Liver (tissue), 9 donors: ENCODE results near the gene ANKRD11. TPM values are rescaled to one million over a fixed set of nuclear protein-coding genes. Genes with fewer than 3 reads are reported as not detected.

Experiments
- DNase-seq: peaks from one replicate; pipeline ENCODE4 v3.0.0-alpha.2; 2017; ENCODE audit warnings: low spot score
- H3K27ac ChIP-seq, 2 donors: one replicate each; pipeline ENCODE4 v1.7.0; 2013; ENCODE audit warnings: inconsistent platforms in 2 of 2, low read length in 2 of 2, control low read depth in 1 of 2, low read depth in 1 of 2, mild to moderate bottlenecking in 1 of 2
- H3K27me3 ChIP-seq, 4 donors: one replicate each; pipeline versions ENCODE4 v1.6.1 to v1.7.0; 2013; ENCODE audit warnings: low read length in 3 of 4, inconsistent platforms in 1 of 4, mild to moderate bottlenecking in 1 of 4, moderate library complexity in 1 of 4; ENCODE audit not compliant: control insufficient read depth in 4 of 4, insufficient read depth in 4 of 4
- H3K36me3 ChIP-seq, 4 donors: one replicate each; pipeline versions ENCODE4 v1.6.1 to v1.7.0; 2013; ENCODE audit warnings: low read length in 3 of 4, mild to moderate bottlenecking in 3 of 4, low read depth in 1 of 4, moderate library complexity in 1 of 4; ENCODE audit not compliant: control insufficient read depth in 4 of 4, insufficient read depth in 3 of 4
- H3K4me1 ChIP-seq, 4 donors: one replicate each; pipeline versions ENCODE4 v1.6.1 to v1.7.0; 2013; ENCODE audit warnings: low read length in 3 of 4, mild to moderate bottlenecking in 3 of 4, moderate library complexity in 1 of 4; ENCODE audit not compliant: control insufficient read depth in 4 of 4, insufficient read depth in 4 of 4
- H3K4me3 ChIP-seq, 3 donors: one replicate each; pipeline versions ENCODE4 v1.6.1 to v1.7.0; 2013; ENCODE audit warnings: low read length in 3 of 3, control low read depth in 1 of 3, low read depth in 1 of 3, mild to moderate bottlenecking in 1 of 3
- H3K9ac ChIP-seq, 2 donors: one replicate each; pipeline ENCODE4 v1.7.0; 2013; ENCODE audit warnings: low read length in 2 of 2, mild to moderate bottlenecking in 2 of 2, moderate library complexity in 2 of 2, control low read depth in 1 of 2, low read depth in 1 of 2
- H3K9me3 ChIP-seq, 4 donors: one replicate each; pipeline versions ENCODE4 v1.6.1 to v1.7.0; 2013; ENCODE audit warnings: low read length in 3 of 4; ENCODE audit not compliant: control insufficient read depth in 4 of 4
- EGR1 ChIP-seq, 2 donors: IDR thresholded peaks; 2 replicates each; pipeline ENCODE4 v1.6.1; 2016 to 2018; ENCODE audit warnings: antibody characterized with exemption in 2 of 2, low read depth in 2 of 2
- FOXA1 ChIP-seq: IDR thresholded peaks from 2 replicates; pipeline ENCODE4 v1.6.1; 2016; ENCODE audit warnings: antibody characterized with exemption
- FOXA2 ChIP-seq: IDR thresholded peaks from 2 replicates; pipeline ENCODE4 v1.6.1; 2016; ENCODE audit warnings: antibody characterized with exemption
- GABPA ChIP-seq, 2 donors: IDR thresholded peaks in 1 of 2; conservative IDR thresholded peaks in 1 of 2; 2 replicates each; pipeline ENCODE4 v1.6.1; 2016; ENCODE audit warnings: antibody characterized with exemption in 2 of 2, mild to moderate bottlenecking in 1 of 2, moderate library complexity in 1 of 2
- HNF4A ChIP-seq, 2 donors: conservative IDR thresholded peaks; 2 replicates each; pipeline ENCODE4 v1.6.1; 2016; ENCODE audit warnings: antibody characterized with exemption in 2 of 2, mild to moderate bottlenecking in 2 of 2
- HNF4G ChIP-seq: IDR thresholded peaks from 2 replicates; pipeline ENCODE4 v1.6.1; 2016; ENCODE audit warnings: antibody characterized with exemption
- JUND ChIP-seq, 2 donors: IDR thresholded peaks; 2 replicates each; pipeline ENCODE4 v1.6.1; 2016; ENCODE audit warnings: antibody characterized with exemption in 2 of 2
- NR2F2 ChIP-seq: IDR thresholded peaks from 2 replicates; pipeline ENCODE4 v1.6.1; 2016; ENCODE audit warnings: antibody characterized with exemption
- RAD21 ChIP-seq, 2 donors: IDR thresholded peaks; 2 replicates each; pipeline ENCODE4 v1.6.1; 2016; ENCODE audit warnings: antibody characterized with exemption in 2 of 2, mild to moderate bottlenecking in 2 of 2
- REST ChIP-seq: IDR thresholded peaks from 2 replicates; pipeline ENCODE4 v1.6.1; 2016; ENCODE audit warnings: antibody characterized with exemption, mild to moderate bottlenecking
- TAF1 ChIP-seq: conservative IDR thresholded peaks from 2 replicates; pipeline ENCODE4 v1.6.1; 2016; ENCODE audit warnings: antibody characterized with exemption, mild to moderate bottlenecking
- YY1 ChIP-seq: IDR thresholded peaks from 2 replicates; pipeline ENCODE4 v1.6.1; 2016; ENCODE audit warnings: antibody characterized with exemption, mild to moderate bottlenecking
- WGBS: extraction: QIAGEN DNeasy Blood & Tissue Kit; methylation state at CpG from one replicate; pipeline ENCODE4 v1.1.7; 2013; 5-methylcytosine and 5-hydroxymethylcytosine counted together
- polyA plus RNA-seq, 2 donors: library from polyadenylated mRNA; stranded (reverse) in 1 of 2; unstranded in 1 of 2; fragments of 200-250 nt in 1 of 2; fragments of >200 nt in 1 of 2; fragmentation: Nextera tagmentation in 1 of 2; extraction: Ambion mirVana in 1 of 2; gene quantifications; one replicate each; pipeline versions ENCODE4 v1.2.1 to v1.2.3, GENCODE V29; 2013 to 2015
- total RNA-seq, 2 donors: library from RNA; depleted of rRNA; stranded (reverse); fragments of >200 nt; gene quantifications; one replicate each; pipeline ENCODE4 v1.2.3, GENCODE V29; 2014
- TF ChIP-seq, protein P1 (sequence below): IDR thresholded peaks from 2 replicates; pipeline ENCODE4 v1.6.1; 2016; ENCODE audit warnings: antibody characterized with exemption
- donor health status: healthy.
- donor health status: healthy.
- donor health status: healthy.
- donor health status: healthy.
- donor health status: healthy.

Gene ANKRD11
- total and polyA plus RNA-seq, 4 donors: 16.3 to 55.1 (median 28.0) TPM

DNA sequence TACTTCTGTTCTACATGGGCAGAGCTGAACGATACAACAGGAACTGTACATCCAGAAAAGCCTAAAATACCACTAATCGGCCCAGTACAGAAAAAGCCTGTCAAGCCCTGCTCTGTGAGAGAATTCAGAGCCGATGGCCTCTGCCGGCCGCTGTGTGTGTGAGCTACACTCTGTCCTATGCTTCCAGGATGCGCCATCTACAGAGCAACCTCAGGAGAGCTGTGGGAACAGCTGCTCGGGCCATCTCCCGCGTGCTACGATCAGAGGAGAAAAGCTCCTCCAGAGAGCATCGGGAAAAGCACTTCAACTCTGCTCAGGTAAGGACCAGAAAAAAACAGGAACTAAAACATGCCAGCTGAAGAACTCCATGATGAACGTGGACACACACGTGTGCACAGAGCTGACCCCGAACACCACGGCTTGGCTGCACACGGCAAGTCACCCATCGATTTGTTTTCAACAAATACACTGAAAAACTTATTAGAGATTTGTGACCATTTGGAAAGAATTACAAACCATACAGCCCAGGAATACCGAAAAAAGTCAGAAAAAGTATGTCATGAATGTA lies 115.9 kb downstream of the ANKRD11 start (continued):
- TF ChIP-seq REST: no peak
- TF ChIP-seq HNF4G: no peak
- TF ChIP-seq YY1: no peak
- TF ChIP-seq, protein P1, sequence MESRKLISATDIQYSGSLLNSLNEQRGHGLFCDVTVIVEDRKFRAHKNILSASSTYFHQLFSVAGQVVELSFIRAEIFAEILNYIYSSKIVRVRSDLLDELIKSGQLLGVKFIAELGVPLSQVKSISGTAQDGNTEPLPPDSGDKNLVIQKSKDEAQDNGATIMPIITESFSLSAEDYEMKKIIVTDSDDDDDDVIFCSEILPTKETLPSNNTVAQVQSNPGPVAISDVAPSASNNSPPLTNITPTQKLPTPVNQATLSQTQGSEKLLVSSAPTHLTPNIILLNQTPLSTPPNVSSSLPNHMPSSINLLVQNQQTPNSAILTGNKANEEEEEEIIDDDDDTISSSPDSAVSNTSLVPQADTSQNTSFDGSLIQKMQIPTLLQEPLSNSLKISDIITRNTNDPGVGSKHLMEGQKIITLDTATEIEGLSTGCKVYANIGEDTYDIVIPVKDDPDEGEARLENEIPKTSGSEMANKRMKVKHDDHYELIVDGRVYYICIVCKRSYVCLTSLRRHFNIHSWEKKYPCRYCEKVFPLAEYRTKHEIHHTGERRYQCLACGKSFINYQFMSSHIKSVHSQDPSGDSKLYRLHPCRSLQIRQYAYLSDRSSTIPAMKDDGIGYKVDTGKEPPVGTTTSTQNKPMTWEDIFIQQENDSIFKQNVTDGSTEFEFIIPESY: no peak
- TF ChIP-seq JUND (IDR thresholded peaks at IDR 0.05): no peak

GRCh38 chr16:89373355-89374110 lies 116.8 kb downstream of the ANKRD11 start:
- Histone ChIP-seq H3K27ac (peak overlapping the region in 1 of 2 donors; percentile 8), H3K27me3 (no peaks in the 10 kb centered on the region), H3K36me3 (peaks cover 0 to 5% (median under 1%) of the 10 kb centered on the region in 4 donors), H3K4me1 (peaks cover 0 to 5% (median 3%) of the 10 kb centered on the region in 4 donors), H3K9me3 (no peaks in the 10 kb centered on the region), H3K4me3 (no peak overlapping the region), H3K9ac (no peak overlapping the region)
- DNase-seq: no peak
- 86% methylated on average over 32 of the region's 32 CpGs for WGBS
- peak; percentile 8 for TF ChIP-seq NR2F2
- TF ChIP-seq, protein P1: no peak

- peaks cover 0 to 5% (median under 1%) of the 10 kb centered on the region in 4 donors for H3K36me3 ChIP-seq
- no peak overlapping the region for H3K4me3 ChIP-seq
- H3K4me1 ChIP-seq: peaks cover 0 to 5% (median 4%) of the 10 kb centered on the region in 4 donors
- no peak overlapping the region for H3K27ac ChIP-seq
- WGBS: 96% methylated on average over 32 of the region's 32 CpGs
- H3K27me3 ChIP-seq: no peaks in the 10 kb centered on the region
- DNase-seq: no peak
- no peak overlapping the region for H3K9ac ChIP-seq
- no peaks in the 10 kb centered on the region for H3K9me3 ChIP-seq
- TF ChIP-seq RAD21 (IDR thresholded peaks at IDR 0.05): no peak
- TF ChIP-seq REST: no peak
- no peak for TF ChIP-seq GABPA (IDR thresholded peaks at IDR 0.05 in 1 of 2, conservative IDR thresholded peaks at IDR 0.05 in 1 of 2)
- TF ChIP-seq FOXA2: no peak
- TF ChIP-seq EGR1 (IDR thresholded peaks at IDR 0.05; ENCODE audit: low read depth in 2 of 2): no peak
- TF ChIP-seq TAF1: no peak
- TF ChIP-seq HNF4A (conservative IDR thresholded peaks at IDR 0.05): no peak
- no peak for TF ChIP-seq FOXA1
- TF ChIP-seq, protein P1: no peak
- TF ChIP-seq NR2F2: no peak
Observed at GRCh38 chr16:89371968-89372634, 118.3 kb downstream of the ANKRD11 start.
